GM19372 (cell line): ENCODE data around the gene SSBP2.

Experiments
- ATAC-seq: cut with Tn5 transposase; IDR thresholded peaks from one replicate; pipeline ENCODE4 v1.9.1; 2021; ENCODE audit warnings: mild to moderate bottlenecking, low read depth, moderate library complexity; ENCODE audit not compliant: unreplicated experiment

SSBP2 gene

DNA sequence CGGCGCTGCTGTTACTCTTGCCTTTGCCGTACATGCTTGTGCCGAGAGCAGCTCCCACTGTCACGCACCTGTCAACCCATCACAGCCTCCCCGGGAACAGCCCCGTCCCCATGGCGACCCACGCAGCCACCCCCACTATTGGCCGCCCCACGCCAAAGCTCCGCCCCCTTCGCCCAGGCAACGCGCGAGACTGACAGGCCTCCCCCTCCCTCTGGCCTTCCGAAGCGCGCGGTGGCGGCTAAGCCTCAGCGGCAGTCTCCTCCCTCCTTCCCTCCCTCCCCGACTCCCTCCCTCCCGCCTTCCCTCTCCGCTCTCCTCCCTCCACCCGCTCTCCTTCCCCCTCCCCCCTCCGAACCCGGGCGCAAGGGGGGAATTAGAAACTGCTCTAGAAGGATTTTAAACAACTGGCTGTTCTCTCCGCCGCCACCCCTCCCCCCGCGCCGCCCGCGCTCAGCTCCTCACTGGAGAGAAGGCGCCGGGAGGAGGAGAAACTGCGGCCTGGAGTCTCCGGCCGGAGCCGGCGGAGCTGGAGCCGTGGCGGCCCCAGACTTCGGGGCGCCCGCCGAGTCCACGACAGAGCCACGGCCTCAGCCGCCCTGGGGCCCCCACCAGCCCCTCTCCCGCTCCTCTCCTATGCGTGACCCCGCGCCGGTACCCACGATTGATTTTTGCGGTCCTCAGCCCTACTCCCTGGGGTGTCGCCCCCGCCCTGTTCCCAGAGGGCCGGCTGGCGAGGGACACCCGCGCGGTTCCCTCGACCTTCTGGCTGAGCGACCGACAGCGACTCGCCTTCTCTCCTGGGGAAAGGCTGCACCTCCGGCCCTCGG is at the start of gene SSBP2:
Gene SSBP2 (minus strand): TSS at position 89 of the 827 bp plus-strand sequence. CDS start 55 bp downstream, at position 34.
- peak; percentile 70 for ATAC-seq

DNA sequence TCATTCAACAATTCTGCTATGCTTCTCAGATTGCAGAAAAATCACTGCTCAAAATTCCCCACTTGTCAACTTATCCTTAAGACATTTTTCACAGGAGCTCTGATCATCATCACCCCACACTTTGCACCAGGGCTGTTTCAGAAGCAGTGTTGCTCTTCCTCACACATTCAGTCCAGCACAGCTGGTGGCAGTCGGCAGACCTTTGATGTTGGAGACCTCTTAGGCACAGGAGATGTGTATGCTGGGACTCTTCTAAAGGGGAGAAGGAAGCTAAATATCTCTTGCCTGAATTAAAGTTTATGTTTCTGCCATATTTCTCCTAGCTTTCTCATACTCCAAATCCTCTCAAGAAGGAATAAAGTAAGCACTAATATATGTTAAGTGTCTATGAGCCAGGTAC is 44.8 kb upstream of the SSBP2 start:
- no peak for ATAC-seq

DNA sequence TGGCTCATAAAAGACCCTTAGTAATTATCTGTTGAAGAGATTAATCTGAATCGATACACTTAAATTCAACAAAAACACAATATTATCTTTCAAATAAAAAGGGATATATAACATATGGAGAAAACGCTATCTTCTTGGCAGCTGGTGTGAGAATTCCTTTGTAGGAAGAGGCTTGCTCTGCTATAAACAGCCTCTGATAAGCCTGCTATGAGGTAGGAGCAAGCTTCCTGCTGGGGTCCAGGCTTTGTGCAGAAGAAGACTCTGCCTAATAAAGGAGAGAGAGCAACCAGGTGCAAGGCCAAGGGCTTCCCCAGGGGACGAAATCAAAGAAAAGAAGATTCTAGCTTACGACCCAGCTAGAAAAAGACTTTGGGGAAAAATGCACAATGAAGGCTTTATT is 43.3 kb upstream of the SSBP2 start:
- no peak for ATAC-seq

DNA sequence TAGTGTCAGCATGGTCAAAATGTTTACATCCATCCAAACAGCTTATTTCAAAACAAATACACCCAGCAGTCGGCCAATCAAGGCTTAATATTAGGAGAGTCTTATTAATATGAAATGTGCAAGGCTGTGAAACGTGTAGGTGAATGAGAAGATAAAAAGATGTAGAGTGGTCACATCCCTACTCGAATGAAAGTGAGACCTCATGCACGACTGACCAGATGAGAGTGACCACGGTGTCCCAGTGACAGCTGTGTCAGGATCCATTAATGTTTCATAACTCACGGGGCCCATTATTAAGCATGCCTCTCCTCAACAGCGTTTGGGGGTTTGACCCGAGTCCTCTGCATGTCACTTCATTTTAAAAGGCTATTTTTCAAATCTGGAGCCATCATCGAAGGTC is 39.4 kb upstream of the SSBP2 start:
- ATAC-seq: no peak

DNA sequence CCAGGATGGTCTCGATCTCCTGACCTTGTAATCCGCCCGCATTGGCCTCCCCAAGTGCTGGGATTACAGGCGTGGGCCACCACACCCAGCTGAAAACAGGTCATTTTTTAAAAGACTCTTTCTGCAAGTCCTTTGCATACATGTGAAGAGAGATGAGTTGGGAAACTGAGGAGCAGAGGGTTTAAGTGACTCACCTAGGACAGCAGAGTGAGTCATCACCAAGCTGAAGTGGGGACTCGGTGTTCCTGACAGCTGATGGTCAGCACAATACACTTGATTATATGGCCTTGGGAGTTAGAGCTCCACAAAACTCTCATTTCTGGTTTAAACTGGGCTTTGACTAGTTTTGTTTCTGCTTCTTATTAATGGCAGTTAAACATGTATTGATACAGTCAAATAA is 38.1 kb upstream of the SSBP2 start:
- no peak for ATAC-seq

DNA sequence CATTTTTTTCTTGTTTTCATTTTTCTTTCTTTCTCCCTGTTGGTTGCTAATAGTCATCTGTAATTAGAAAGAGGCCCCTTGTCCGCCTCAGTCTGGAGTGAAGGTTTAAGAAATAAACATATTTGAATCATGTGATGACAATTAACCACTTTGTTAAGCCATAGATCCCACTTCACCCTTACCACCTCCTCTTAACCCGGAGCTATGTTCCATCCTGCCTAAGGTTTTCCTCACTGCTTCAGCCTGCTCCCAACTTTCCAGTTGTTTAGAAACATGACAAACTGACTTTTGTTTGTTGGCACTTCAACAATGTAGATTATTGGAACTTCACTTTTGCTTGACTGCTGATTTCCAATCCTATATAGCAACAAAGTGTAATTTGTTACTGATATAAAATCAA is 37.4 kb upstream of the SSBP2 start:
- no peak for ATAC-seq

DNA sequence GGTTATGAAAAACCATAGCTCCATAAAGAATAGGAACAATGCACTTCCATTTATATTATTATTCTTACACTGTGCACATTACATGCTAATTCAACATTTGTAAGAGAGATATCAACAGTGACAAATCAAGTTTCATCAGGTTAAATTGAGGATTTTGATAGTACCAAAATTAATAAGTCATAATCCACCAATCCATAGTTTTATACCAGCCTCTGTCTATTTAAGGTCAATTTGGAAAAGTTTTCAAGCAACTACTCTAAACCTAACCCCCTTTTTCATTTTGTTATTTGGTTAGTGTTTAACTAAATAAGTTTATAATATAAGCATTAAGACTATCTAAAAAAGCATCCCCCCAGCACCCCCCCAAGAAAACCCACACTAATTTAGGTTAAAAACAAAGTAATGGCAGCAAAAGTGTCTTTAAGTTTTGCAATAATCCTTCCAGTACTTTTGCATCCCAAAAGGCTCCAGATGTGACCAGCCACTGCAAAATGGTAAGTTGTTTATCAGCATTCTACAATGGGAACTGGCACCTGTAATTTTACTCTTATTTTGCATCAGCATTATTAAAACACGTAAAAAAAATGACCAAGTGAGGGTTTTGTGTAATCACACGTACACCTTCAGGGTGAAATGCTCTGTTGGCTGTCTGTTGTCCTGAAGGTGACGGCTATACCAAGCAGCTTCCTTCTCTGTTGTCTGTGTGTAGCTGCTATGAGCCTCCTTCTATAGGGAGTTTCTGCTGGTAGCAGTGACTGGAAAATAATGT is 36.8 kb upstream of the SSBP2 start:
- ATAC-seq: no peak

DNA sequence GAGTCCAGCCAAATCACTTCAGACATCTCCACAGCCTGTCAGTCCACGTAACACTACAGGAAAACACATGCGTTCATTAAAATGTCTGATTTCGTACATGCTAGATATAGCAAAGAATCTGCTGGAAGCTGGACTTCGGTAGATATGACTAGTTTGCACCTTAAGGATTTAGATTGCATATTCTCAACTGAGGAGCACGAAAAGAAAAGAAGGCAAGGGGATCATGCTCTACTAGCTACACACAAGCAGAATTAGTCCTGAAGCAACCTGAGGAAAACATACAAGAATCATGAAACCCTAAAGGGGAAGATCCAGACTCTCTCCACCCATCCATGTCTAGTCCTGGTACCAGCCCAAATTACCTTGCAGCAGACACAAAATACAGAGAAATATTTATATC is 36.1 kb upstream of the SSBP2 start:
- no peak for ATAC-seq

DNA sequence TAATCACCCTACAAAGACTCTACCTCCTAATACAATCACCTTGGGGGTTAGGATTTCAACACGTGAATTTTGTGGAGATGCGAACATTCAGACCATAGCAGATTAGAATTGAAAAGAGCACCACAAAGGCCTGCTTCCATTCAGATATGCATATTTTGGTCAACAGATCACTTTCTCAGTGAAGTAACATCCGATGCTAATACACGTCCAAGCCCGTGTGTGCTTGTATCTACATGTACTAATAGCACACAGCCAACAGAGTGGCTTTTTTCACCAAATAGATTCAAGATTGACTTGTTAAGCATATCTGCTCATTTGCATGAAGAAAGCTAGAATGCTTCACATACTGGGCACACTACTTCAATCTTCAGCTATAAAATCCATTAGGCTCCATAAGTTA is 35.6 kb upstream of the SSBP2 start:
- ATAC-seq: no peak

DNA sequence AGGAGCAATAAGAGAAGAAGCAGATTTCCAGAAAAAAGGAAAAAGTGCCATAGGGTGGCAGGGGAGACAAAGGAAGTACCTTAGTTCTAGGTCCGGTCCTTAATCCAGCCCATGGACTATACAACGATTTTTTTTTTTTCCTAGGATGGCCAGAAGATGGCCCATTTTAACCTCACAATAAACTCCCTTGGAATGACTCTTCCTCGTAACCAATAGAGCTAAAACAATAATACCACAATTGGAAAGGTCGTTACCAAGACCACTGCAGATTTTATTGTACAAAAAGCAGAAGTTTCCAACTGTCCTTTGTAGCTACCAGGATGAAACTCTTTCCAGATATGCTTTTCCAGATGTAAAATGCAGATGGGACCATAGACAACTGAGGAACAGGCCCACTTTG is 34.4 kb upstream of the SSBP2 start:
- ATAC-seq: no peak

DNA sequence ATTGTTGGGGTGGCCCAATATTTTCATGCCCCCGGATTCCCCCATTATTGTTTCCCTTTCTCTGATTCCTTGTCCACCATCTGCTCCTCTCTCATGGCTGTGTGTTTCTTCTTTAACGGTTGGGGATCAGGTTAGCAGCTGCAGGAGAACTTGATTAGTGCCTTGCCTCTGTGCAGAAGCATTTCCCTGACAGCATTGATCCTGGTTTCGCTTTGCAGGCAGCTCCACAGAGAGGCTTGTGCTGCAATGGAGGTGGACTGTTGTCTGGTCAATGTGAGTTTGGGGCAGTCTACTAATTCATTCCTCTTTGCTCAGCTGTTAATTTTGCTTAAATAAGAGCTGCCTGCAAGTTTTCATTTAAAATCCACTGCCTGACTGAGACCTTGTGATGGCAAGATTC is 32.5 kb upstream of the SSBP2 start:
- ATAC-seq: no peak

DNA sequence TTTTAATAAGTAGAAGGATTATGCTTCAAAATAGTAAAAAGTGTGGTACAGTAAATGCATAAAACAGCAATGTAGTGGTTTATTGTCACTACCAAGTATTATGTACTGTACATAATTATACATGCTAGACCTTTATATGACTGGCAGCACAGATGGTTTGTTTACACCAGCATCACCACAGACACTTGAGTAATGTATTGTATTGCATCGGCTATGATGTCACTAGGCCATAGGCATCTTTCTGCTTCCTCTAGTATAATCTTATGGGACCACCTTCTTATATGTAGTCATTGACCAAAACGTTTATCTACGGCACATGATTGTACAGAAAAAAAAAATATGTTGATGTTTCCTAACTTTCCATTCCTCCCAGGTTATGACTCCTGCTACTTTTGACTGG is 31.9 kb upstream of the SSBP2 start:
- ATAC-seq: no peak

DNA sequence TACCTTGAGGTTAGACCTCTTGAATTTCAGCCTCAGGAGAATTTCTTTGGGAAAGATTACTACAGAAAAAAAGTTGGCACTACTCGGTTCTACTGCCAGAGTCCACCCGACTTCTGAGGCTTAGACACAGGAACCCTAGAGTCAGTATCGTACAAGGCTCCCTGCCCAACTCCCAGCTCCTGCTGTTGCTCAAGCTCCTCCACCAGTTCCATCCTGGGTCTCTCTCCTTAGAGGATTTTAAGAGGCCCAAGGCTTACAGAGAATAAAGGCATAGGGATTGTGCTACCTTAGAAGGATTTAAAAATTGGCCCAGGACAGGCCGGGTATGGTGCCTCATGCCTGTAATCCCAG is 29.0 kb upstream of the SSBP2 start:
- no peak for ATAC-seq

DNA sequence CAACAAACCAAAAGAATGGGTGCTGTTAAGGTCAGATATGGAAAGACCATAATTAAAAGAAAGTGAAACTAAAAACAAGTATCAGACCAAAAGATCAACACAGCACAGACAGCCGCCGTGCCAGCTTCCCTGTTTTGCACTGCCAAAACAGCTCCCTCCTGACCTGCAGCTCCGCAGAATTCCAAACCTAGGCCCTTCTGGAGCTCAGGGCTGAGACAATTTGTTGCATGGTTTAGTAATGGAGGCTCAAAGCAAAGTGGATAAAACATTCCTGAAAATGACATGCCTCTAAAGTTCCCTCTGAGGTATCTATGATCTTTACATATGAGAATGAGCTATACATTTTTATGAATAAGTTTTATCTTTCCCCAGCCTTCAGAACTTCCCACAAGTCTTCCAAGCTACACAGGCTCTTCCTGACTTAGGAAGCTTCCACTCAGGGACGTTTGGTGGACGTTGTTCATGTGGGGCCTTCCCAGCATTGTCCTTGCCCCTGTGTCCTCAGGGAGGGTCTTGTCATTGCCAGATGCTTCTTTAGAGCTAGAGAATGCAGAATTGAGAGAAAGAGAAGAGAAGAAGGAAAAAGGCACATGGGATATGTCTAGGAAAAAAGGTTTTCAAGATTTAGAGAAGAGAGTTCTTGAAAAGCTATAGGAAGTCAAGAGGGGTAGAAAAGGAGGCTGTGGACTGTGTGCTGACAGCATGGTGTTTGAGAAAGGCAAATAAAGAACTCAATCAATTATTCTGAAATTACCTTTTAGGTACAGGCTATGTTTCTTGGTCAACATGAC is 28.4 kb upstream of the SSBP2 start:
- peak; percentile 91 for ATAC-seq

DNA sequence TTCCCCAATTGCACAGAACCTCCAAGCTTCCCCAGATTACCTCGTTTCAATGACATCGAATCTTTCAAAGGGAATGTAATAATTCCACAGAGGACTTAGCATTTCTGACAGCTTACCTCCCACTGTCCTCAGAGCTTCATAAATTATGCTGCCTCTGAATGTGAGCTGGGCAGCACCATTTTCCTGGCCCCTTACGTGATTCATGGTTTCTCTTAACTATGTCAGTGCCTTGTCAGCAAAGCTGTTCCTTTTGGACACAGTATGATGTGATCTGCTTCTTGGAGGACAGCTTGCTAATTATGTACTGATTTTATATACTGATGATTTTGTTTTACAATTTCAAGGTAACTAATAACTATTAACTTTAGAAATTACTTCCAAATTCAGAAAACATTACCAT is 27.7 kb upstream of the SSBP2 start:
- no peak for ATAC-seq

DNA sequence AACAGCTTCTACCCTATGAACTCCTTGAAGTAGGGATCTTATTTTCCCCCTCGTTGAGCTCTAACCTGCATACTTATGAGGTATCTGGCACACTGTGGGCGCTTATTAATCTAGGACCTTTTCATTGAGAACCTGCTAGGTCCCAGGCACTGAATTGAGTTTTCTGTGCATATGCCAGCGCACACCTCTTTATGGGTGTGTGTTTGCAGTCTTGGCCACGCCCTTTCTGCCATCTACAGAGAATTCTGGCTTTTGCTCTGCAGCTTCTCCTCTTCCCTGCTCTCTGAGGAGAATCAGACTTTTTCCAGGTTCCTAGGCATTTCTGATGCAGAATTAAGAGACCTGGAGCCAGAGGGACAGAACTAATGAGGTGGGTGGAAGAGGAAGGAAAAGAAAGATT is 25.4 kb upstream of the SSBP2 start:
- no peak for ATAC-seq

DNA sequence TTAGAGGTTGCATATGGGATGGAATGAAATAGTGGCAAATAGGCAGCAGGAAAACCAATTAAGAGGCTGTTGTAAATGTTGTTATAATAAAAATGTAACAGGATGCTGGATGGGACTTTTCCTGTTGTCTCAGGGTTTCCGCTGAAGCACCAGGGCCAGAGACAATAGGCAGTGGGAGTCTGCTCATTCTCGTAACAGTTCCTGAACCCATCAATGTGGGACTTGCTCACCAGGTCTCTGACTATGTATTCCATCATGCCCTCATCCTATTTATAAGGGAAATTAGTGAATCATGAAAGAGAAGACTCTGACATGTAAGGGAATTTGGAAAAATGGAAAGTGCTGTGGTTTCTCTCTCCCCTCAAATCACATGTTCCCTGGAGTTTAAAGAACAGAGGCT is 23.5 kb upstream of the SSBP2 start:
- no peak for ATAC-seq

DNA sequence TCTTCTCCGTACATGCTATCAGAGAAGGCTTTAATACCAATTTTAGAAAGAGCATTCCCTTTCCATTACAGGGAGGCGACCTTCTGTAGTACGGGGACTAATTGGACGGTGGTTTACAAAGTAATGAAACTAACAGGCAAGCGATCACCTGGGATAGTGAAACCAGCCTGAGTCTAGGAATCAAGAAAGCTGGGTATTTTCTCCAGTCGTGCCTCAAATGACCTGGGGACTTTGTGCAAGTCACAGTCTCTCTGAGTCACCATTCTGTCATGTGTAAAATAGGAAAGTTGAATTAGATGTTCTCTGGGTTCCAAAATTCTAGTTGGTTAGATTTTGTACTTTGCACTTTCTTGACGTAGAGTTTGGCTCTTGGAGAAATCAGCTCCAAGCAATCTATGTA is 22.7 kb upstream of the SSBP2 start:
- ATAC-seq: no peak

DNA sequence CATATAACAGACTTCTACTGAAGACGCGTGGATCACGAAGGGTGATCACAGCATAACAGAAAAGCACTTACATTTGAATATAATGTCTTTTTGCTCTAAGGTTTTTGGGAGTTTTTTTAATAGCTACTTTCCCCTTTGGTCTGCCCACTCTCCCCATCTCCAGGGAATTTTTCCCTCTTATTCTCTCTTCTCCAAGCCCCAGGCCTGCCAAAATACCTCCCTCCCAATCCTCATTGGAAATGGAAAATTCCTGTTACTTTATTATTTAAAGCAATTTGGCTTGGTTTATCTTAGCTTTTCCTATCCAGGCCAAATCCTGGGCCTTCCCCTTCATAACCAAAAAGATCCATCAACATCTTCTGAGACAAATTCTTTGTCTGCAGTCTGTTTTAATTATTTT is 22.3 kb upstream of the SSBP2 start:
- no peak for ATAC-seq

DNA sequence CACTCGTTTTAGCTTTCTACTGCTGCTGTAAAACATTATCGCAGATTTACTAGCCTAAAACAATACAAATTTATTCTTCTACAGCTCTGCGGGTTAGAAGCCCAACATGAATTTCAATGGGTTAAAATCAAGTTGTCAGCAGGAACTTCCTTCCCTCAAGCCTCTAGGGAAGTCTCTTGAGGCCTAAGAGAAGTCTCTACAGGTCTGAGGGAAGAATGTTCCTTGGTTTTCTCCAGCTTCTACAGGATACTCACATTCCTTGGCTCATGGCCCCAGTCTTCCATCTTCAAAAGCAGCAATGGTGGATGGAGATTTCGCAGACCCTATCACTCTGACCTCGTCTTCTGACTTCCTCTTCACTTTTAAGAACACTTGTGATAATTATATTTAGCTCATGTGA is 21.6 kb upstream of the SSBP2 start:
- no peak for ATAC-seq

DNA sequence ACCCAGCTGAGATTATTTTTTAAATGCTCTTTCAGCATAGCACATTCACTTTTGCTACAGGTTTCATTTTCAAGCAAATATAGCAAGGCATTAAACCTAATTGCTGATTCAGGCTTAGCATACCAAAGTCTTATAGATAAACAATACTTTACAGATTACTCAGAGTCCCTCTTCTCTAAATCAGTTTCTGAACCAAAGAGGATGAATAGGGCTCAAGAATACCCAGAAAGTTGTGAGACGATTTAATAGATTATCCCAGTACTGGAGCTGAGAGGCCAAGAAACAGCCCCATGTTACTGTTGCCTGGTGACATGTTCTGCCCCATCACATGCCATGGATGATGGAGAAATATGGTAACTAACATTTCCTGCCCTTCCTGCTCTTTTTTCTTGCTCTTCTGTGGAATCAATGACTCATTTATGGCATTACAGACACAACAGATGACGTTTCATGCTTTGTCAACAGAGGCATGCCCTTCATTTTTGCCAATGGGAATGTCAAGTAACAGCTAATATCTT is 18.1 kb upstream of the SSBP2 start:
- no peak for ATAC-seq
